CD4-positive, alpha-beta T cell treated with Interleukin-1 beta for 1 hour (primary cell): ENCODE results near the gene AARS2.

Source experiments
- DNase-seq, 2 donors: peaks; one replicate each; pipeline ENCODE4 v3.0.0-alpha.2; 2020 to 2022

Gene AARS2

DNA sequence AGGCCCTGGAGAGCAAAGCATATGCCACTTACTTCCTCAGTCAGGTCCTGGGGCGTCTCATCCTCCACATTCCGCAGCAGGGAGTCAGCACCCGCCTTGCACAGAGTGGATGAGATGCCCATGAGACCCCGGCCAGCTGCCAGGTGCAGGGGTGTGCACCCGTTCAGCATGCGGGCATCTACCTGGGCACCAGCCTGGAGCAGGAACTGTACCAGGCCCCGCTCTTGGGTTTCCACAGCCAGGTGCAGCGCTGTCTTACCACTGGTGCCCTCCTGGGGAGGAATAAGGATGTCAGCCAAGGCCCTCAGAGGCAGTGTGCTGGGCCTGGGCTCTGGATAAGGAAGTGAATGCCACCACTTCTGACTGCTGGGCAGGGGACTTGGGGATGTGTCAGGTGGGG, 53.1 kb downstream of the AARS2 start:
- DNase-seq = no peak

DNA sequence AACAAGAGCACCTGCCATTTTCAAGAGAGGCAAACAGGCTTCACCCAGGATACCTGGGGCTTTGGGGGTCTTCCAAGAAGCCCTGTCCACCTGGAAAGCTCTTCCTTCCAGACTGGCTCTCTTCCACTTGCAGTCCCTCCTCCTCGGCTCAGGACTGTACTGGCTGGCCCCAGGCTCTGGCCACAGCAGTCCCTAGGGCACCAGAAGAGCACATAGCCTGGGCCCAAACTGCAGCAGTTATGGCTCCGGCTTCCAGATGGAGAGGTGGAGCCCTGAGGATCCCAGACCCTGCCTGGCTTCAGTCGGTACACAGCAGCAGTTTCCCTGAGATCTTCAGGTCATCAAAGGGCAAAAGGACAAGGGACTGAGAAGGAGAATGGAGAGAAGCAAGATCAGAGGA, 54.2 kb downstream of the AARS2 start:
- DNase-seq = no peak

DNA sequence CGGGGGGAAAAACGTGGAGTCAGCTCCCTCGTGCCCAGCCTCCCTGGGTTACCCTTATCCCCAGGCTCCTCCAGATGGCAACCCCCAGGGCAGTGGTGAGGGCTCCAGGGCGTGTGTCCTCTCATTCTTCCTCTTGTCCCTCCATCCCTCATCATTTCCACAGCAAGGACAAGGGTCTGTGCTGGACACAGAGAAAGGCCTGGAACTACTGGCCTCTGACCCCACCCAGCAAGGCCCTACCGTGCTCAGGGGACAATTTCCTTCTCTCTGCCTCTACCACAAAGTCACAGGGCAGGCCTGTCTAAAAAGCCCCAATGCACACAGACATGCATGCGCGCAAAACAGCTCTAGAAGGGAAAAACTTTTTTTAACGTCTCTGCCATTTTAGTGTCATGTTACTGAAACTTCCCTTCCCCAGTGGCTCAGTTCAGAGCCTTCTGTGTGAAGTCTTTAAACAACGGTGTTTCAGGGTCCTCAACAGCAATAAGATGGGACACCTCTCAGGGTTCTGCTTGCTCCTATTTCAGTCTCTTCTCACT, 54.8 kb downstream of the AARS2 start:
- DNase-seq = no peak

DNA sequence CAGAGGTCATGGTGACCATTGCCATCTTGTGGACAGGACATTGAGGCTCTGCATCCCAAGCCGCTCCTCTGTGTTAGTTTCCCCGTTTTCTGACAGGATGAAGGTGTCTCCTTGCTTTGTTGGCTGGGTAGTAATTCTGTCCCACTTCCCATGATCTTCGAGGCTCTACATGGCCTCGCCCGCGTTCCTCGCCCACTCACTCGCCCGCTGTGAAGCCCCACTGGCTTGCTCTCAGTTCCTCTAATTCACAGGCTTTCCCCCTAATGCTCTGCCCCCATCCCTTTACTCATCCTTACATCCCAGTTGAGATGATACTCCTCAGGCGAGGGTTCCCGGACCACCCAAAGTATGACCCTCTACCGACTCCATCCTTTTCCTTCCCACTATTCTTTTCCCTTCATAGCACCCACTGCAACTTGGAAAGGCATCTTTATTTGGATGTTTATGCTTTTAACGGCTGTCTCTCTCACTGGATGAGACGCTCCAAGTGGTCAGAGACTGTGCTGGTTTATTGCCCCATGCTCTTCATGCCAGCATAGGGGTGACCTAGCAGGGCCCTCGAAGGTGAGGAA, 55.3 kb downstream of the AARS2 start:
- no peak for DNase-seq

DNA sequence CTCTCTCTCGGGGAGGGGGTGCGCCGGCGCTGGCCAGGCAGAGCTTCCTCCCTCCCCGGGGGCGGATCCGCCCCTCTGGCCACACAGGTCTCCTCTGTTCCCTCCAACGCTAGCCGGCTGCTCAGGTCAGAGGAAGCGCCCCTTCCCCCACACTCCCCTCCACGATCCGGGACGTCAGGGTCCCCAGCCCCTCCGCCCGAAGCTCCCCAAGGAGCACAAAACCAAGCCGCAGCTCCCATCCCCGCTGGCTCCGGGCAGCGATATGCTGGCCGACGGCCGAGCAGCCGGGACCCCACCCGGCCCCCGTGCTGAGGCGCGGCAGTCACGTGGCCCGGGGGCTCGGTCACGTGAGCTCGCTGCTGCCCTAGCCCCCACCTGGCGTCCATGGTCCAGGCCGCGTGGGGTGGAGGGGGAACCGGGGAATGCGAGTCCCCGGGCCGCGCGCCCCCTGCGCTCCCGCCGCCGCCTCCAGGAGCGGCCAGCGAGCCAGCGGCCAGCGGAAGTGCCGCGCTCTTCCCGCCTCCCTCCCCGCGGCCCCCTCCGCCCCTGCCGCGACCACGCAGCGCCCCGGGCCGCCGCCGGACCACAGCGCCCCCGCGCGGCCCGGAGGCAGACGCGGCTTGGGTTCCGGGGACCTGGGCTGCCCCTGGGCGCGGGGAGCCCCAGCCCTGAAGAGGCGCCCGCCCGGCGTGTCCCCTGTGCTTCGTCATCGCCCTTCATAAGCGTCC, 56.0 kb downstream of the AARS2 start, which contains the start of gene SLC35B2:
TSS of gene SLC35B2 (minus strand) at position 504 of the 728 bp plus-strand sequence. CDS start at position 386, 118 bp downstream.
- peak; percentile 78 to 81 for DNase-seq

DNA sequence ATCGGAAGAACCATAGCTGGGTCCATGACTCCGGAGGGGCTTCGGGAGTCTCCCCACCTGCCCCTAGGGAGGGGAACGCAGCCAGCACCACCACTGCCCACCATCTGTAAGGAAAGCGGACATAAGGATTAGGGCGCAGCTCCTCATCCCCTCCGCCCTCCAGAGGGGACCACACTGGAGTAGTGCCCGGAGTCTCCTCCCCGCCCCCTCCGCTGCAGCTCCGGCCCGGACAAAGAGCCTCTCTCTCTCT, 56.4 kb downstream of the AARS2 start:
- no peak for DNase-seq

DNA sequence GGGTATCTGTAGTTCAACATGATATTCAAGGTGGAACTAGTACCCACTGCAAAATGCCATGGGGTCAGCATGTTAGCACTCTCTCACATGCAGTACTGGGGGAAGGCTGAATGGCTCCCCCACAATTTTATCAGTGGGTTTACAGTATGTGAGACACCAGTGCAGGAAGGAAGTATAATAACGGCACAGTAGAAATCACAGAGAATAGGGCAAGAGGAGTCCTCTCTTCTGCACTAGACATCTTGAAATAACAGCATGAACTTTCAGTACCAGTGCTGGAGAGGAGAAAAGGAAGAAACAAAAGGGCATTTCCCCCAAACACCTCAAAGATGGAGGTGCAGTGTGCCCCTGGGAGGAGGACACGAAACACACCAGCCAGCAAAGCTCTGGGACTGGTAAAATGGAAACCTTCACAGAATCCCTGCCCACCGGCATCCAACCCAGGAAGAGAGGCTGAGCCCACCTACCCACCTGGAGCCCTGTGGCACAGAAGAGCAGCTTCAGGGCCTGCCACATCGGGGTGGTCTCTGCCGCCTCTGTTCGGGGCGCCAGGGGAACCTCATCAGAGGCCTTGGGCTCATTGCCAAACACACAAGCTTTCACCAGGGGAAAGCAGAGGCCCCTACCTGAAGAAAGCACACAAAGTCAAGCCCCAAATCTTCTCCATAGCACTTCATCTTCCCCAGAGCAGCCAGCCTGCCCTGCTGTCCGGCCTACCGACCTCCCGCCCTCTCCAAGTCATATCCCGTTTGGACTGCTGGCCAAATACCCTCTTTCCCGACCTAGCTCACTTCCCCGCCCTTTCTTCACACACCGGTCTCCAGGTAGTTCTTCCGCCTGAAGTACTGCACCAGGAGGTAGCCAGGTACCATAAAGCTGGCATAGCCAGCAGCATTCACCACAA, 57.0 kb downstream of the AARS2 start:
- DNase-seq = no peak

DNA sequence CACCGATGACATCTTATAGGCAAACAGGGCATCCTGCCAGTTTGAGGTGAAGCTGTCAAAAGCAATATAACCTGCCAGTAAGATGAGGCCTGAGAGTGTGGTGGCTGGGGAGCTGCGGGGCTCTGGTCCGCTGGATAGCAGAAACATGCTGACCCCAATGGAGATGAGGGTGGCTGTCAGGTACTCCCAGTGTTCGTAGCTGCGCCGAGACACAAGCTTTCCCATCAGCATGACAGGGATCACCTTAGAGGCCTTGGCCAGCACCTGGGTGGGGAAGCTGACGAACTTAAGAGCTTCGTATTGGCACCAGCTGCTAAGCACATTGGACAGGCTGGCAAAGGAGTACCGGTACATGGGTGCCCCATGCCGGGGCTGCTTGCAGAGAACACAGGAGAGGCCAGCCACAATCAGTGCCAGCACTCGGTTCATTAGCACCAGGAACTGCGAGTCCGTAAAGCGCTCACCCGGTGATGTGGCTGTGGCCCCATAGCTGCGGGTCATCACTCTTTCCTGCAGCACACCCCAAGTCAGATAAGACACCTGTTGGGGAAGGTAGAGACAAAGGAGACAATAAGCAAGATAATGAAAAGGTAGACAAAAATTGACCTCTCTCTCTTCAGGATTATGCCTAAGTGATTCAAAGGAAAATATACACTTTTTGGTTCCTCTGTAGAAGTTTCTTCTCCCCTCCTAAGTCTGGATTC, 57.9 kb downstream of the AARS2 start:
- peak in 1 of 2 donors; percentile 43 for DNase-seq

DNA sequence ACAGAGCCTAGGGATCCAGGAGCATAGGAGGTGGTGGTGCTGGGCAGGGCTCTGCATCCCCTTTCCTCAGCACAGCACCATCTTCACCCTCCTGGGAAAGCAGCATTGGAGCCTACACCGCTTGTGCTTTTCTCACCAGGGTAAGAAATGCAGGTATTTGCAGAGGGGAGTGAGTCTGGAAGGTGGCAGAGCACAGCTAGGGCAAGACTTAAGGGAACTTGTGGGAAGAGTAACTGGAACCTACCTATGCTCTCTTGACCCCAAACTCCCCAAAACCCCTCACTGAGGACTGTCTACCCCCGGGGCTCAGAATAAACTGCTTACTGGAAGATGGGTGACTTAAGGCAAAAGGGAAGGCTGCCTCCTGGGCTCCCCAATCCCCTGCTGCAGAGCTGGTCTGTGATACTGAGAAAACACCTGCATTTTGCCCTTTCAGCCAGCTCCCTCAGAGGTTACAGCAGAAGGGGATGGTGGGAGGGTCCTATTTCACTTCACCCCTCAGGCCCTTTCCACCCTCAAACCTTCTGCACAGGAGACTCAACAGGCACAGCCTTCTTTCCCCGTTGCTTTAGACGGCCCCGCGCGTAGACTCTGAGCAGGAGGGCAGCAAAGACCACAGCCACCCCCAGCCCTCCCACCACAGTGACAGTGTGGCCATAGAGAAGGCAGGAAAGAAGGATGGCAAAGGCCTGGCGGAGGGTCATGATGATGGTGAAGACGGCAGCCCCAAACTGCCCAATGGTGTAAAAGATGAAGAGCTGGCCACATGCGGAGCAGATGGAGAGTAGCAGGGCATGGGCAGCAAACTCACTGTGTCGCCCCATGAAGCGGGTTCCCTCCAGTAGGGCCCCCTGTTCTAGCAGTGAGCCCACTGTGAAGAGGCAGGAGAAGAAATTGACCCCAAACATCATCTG, 58.7 kb downstream of the AARS2 start:
- peak in 1 of 2 donors; percentile 37 for DNase-seq

DNA sequence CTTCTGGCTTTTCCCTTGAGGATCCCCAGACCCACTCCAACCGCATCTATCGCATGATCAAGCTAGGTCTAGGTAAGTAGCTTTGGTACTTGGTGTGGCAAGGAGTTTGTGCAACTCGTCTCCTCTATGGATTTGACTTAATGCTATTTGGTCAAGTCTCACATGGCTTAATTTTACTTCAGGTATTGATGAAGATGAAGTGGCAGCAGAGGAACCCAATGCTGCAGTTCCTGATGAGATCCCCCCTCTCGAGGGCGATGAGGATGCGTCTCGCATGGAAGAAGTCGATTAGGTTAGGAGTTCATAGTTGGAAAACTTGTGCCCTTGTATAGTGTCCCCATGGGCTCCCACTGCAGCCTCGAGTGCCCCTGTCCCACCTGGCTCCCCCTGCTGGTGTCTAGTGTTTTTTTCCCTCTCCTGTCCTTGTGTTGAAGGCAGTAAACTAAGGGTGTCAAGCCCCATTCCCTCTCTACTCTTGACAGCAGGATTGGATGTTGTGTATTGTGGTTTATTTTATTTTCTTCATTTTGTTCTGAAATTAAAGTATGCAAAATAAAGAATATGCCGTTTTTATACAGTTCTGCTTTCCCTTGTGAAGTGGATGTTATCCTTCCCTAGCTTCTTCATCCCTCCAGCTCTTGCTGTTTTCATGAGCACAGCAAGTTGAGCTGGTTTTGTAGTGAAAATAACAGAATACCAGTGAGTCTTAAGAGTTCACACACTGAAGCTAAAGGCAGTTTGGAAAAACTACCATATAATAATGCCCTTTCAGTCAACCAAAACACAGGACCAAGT, 59.6 kb downstream of the AARS2 start:
- DNase-seq = peak; percentile 62 to 73

DNA sequence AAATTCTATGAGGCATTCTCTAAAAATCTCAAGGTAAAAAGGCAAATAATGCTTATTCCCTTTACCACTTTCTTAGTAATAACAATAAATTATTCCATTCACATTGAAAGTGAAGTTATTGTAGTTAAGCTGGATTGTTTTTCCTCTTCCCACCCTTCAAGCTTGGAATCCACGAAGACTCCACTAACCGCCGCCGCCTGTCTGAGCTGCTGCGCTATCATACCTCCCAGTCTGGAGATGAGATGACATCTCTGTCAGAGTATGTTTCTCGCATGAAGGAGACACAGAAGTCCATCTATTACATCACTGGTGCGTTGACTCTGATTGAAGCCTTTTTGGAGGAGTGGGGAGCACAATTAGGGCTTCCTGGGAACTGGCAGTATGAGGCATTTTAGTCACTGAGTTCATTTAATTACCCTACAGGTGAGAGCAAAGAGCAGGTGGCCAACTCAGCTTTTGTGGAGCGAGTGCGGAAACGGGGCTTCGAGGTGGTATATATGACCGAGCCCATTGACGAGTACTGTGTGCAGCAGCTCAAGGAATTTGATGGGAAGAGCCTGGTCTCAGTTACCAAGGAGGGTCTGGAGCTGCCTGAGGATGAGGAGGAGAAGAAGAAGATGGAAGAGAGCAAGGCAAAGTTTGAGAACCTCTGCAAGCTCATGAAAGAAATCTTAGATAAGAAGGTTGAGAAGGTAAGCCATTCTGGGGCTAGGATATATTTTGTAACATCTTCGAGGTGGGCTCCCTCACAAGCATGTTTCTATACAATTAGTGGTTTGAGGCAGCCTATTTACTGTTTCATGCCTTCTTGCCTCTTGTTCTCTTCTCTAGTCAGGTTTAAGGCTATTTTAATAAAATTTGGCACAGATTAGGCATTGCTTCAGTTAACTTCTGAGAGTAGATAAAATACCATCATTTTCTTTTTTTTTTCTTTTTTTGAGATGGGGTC, 61.3 kb downstream of the AARS2 start:
- no peak for DNase-seq

DNA sequence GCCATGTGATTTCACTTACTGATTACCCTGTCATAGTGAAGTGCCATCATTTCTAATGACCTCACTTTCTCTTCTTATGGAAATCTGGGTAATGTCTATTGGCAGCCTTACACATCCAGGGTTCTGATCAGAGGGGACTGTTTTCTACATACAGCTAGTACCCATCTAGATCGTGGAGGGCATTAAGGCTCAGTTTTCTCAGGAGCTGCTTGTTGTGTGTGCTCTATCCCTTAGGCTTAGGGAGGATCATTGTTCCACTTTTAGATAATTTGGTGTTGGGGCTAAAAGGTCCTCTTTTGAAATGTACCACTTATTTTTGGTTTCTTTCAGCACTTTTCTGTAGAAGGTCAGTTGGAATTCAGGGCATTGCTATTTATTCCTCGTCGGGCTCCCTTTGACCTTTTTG, 62.4 kb downstream of the AARS2 start:
- DNase-seq = no peak

DNA sequence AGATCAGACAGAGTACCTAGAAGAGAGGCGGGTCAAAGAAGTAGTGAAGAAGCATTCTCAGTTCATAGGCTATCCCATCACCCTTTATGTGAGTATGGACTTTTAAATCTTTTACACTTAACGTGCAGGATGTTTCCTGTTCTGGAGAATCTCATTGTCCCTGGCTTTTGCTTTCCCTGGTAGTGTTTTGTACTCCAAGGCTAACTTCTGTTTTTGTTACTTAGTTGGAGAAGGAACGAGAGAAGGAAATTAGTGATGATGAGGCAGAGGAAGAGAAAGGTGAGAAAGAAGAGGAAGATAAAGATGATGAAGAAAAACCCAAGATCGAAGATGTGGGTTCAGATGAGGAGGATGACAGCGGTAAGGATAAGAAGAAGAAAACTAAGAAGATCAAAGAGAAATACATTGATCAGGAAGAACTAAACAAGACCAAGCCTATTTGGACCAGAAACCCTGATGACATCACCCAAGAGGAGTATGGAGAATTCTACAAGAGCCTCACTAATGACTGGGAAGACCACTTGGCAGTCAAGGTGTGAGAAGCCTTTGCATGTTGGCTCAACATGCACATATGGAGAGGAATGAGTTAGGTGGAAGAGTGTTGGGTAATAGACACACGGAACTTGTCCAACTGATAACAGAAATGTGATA, 63.0 kb downstream of the AARS2 start:
- no peak for DNase-seq
